IgD-negative memory B cell (primary cell): ENCODE measurements around the gene ADAMTS1. TPM values are rescaled to one million over a fixed set of nuclear protein-coding genes. Genes with fewer than 3 reads are reported as not detected.

Source experiments
- H3K27ac Mint-ChIP-seq, 3 donors: one replicate each; pipeline ENCODE4 v1.8.0; 2020 to 2022; ENCODE audit warnings: mild to moderate bottlenecking in 3 of 3, mixed read lengths in 3 of 3, moderate library complexity in 1 of 3
- H3K27me3 Mint-ChIP-seq: one replicate; pipeline ENCODE4 v1.8.0; 2021; ENCODE audit warnings: mixed read lengths
- H3K36me3 Mint-ChIP-seq: one replicate; pipeline ENCODE4 v1.8.0; 2020; ENCODE audit warnings: mild to moderate bottlenecking, mixed read lengths
- H3K4me1 Mint-ChIP-seq, 3 donors: one replicate each; pipeline ENCODE4 v1.8.0; 2020 to 2022; ENCODE audit warnings: mixed read lengths in 3 of 3, mild to moderate bottlenecking in 1 of 3
- H3K4me3 Mint-ChIP-seq, 4 donors: one replicate each; pipeline ENCODE4 v1.8.0; 2020 to 2022; ENCODE audit warnings: mild to moderate bottlenecking in 4 of 4, mixed read lengths in 4 of 4, moderate library complexity in 3 of 4
- H3K9me3 Mint-ChIP-seq, 3 donors: one replicate each; pipeline ENCODE4 v1.8.0; 2020 to 2021; ENCODE audit warnings: mixed read lengths in 3 of 3, mild to moderate bottlenecking in 1 of 3
- polyA plus RNA-seq: library from polyadenylated mRNA; unstranded; fragments of 300-500 nt; fragmentation: Illumina TruSeq; gene quantifications from one replicate; pipeline ENCODE4 v1.2.3, GENCODE V29; 2021

ADAMTS1 gene
- polyA plus RNA-seq, 1 donor from 2014 or later, result not detected

DNA sequence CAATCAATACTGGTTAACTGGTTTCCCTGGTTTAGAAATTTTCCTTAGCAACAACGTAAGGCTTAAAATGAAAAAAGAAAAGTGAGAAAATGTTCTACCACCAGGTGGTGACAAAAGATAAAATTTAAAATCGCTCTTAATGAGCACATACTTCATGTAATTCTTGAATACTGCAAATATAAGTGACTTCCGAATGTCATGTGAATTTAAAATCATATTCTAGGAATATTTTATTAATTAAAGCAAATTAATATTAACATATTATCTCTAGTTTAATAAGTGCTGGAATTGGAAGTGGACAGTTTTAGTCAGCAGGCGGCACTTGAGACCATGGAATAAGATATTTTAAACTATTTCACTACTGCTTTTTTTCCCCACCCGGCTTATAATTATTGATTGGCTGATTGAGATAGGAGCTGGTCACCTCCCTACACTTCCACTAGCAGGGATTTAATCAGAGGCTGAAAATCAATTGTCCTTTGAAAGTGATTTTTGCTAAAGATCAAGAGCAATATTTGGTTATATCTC lies 5.0 kb upstream of the ADAMTS1 start:
- peaks cover 3 to 13% (median 8%) of the 10 kb centered on the region in 3 donors for H3K4me1 Mint-ChIP-seq
- no peak overlapping the region for H3K4me3 Mint-ChIP-seq
- H3K27me3 Mint-ChIP-seq, result peaks cover 26% of the 10 kb centered on the region
- no peaks in the 10 kb centered on the region for H3K36me3 Mint-ChIP-seq
- H3K9me3 Mint-ChIP-seq, result peaks cover 0 to 2% (median 0%) of the 10 kb centered on the region in 3 donors
- H3K27ac Mint-ChIP-seq, result no peak overlapping the region

DNA sequence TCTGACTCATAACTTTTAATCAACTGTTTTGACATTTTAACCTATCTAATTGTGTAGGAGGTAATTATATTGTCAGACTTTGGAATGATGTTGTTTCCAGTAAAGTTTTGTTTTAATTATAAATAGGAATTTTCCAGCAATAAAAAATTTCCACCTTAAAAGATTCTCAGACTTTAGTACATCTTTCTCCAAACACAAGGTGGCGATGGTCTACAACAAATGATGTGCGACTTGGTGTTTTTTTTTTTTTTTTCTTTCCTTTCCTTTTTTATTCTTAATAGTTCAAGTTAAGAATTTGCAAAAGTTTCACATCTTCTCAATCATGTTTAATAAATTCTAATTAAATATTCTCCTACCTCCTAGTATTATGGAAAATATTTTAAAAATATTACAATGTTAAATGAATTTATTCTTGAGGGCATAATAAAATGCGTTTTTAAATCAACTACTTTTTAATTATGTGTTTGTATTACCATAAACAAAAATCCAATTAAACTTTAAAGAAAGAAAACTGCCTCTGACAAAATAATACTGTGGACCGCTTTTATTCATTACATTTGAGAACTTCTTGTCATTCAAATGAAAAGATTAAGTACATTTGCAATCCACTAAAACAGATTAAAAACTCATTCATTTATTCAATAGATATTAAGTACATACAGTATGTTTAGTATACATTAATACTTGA lies 4.4 kb upstream of the ADAMTS1 start:
- Mint-ChIP-seq H3K4me1 (peaks cover 3 to 13% (median 8%) of the 10 kb centered on the region in 3 donors), H3K27ac (no peak overlapping the region), H3K4me3 (no peak overlapping the region)

DNA sequence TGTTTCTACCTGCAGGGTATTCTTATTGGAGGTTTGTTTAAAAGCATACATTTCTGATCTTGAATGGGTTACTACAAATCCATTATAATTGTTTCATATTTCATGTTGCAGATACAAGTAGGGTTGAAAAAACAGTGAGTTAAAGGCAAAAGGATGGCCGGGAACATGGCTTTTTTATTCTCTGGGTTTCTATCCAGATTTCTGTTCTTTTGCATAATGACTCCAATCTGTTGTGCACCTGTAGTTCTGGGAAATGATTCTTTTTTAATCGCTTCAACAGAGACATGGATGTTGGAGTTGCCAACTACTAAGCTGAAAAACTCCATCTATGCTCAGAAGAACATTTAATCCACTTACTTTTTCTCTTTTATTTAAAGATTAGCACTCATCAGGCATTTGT lies 2.7 kb upstream of the ADAMTS1 start:
- Mint-ChIP-seq H3K27me3 (peaks cover 43% of the 10 kb centered on the region), H3K4me1 (peaks cover 8 to 23% (median 9%) of the 10 kb centered on the region in 3 donors)

More for the DNA sequence above, 4.4 kb upstream of the ADAMTS1 start:
- Mint-ChIP-seq H3K9me3 (peaks cover 0 to 2% (median 0%) of the 10 kb centered on the region in 3 donors), H3K36me3 (no peaks in the 10 kb centered on the region), H3K27me3 (peaks cover 29% of the 10 kb centered on the region)

DNA sequence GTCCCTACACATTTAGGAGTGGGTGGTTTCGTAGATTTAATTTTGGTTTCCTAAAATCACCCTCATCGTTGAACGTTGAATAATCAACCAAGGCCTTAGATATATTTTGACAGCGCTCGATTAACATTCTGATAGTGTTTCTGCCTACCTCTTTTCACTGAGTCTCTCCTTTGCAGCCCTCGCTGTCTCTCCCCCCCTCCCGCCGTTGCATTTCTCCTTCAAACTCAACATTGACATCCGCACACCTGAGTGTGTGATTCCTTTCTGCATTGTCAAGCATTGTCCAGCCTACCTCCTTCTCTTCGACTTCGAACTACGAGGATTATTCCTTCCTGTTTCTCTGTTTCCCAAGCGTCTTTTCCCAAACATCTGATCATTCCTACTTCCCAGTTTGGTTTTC lies 1.8 kb upstream of the ADAMTS1 start:
- H3K4me3 Mint-ChIP-seq, result peak overlapping the region; percentile 30 to 91 (median 74)
- H3K9me3 Mint-ChIP-seq, result peaks cover 0 to 6% (median 0%) of the 10 kb centered on the region in 3 donors
- H3K36me3 Mint-ChIP-seq, result no peaks in the 10 kb centered on the region
- H3K27me3 Mint-ChIP-seq, result peaks cover 50% of the 10 kb centered on the region
- H3K27ac Mint-ChIP-seq, result no peak overlapping the region
- peaks cover 8 to 23% (median 9%) of the 10 kb centered on the region in 3 donors for H3K4me1 Mint-ChIP-seq

More for the DNA sequence above, 2.7 kb upstream of the ADAMTS1 start:
- Mint-ChIP-seq H3K27ac (peak overlapping the region in 2 of 3 donors; percentile 34 to 68), H3K36me3 (no peaks in the 10 kb centered on the region), H3K9me3 (peaks cover 0 to 4% (median 0%) of the 10 kb centered on the region in 3 donors), H3K4me3 (no peak overlapping the region)

DNA sequence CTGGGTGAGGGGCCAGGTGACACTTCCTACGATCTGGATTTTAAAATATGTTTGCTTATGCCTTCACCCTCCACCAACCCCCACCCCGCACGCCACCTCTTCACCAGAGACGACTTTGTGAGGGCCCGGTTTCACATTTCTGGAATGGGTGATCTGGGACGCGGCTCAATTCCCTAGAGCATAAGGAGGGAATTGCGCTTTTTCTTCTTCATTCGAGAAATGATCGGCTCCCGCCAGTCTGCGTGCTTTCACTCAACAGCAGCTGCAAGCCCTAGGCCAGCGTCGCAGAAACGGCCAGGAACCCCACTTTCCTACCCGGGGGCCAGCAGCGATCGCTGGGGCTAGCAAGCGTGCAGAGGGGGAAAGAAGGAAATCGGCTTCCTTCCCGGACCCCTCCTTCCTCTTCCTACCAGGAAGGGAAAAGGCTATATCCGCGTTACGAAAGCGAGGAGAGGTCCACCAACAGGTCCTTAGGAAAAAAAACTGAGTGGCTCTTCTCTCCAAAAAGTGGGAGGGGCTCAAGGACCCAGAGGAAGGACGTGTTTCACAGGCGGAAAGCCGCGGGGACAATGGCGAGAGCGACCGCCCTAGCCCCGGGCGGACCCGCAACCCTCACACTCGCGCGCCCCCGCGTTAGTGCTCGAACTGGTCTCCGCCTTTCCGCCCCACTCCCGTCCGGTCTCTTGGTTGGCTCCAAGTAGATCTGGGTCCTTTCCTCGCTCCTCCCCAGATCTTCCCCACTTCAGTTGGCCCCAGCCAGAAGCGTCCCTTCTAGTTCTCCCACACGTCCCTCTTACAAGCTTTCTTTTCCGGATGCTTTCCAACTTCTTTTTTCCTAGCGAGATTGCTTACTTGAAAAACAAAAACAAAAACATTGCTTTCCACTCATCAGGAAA lies 1.1 kb upstream of the ADAMTS1 start:
- Mint-ChIP-seq H3K4me1 (peaks cover 8 to 23% (median 9%) of the 10 kb centered on the region in 3 donors), H3K27me3 (peaks cover 50% of the 10 kb centered on the region), H3K36me3 (no peaks in the 10 kb centered on the region), H3K4me3 (peak overlapping the region; percentile 30 to 91 (median 74)), H3K27ac (no peak overlapping the region), H3K9me3 (peaks cover 0 to 6% (median 2%) of the 10 kb centered on the region in 3 donors)

DNA sequence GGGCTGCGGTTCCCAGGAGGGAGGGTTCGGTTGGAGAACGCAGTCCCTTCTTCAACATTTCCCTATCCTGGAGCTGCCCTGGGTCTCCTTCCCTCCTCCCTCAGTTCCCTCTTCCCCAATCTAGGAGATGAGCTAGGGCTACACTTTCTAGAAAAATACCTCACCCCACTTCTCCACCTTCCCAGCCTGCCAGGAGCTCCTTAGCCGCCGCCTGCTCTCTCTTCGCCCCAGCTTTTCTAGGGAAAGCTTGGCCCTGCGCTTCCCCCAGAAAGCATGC lies 488 bp upstream of the ADAMTS1 start:
- peaks cover 8 to 23% (median 9%) of the 10 kb centered on the region in 3 donors for H3K4me1 Mint-ChIP-seq
- H3K27me3 Mint-ChIP-seq, result peaks cover 51% of the 10 kb centered on the region
- no peak overlapping the region for H3K27ac Mint-ChIP-seq
- peak overlapping the region in 3 of 4 donors; percentile 49 to 91 (median 58) for H3K4me3 Mint-ChIP-seq
- no peaks in the 10 kb centered on the region for H3K36me3 Mint-ChIP-seq
- H3K9me3 Mint-ChIP-seq, result peaks cover 0 to 6% (median 2%) of the 10 kb centered on the region in 3 donors

DNA sequence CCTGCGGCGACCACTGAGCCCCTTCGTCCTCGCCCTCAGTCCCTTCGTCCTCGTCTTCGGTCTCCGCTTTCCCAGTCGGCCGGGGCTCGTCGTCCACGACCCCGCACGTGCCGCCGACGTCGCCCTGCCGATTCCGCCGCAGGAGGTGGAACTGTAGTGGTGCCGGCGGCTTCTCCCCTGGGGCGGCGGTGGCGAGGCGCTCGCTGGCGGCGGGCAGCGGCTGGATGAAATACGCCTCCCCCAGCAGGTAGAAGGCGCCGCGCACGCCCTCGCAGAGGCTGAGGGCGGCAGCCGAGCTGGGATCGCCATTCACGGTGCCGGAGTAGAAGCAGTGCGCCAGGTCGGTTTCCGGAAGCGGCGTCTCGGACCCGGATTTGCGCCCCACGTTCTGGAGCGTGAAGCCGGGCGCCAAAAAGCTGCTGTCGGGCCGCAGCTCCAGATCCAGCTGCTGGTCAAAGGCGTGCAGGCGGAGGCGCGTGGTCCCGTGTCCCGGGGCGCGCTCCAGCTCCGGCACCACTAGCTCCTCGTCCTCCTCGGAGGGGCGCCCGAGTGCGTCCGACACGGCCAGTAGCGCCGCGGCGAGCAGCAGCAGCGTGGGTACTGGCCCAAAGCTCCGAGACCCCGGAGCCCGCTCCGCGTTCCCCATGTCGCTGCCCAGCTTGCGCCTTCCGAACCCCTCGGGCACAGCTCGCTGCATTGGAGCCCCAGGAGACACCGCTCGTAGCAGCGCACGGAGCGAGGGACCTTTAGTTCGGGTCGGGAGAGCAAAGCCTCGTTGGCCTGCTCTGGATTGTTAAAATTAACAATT lies 747 bp downstream of the ADAMTS1 start:
- H3K27me3 Mint-ChIP-seq, result peaks cover 53% of the 10 kb centered on the region
- peaks cover 0 to 6% (median 2%) of the 10 kb centered on the region in 3 donors for H3K9me3 Mint-ChIP-seq
- peaks cover 8 to 23% (median 9%) of the 10 kb centered on the region in 3 donors for H3K4me1 Mint-ChIP-seq
- H3K27ac Mint-ChIP-seq, result peak overlapping the region in 1 of 3 donors; percentile 39
- H3K36me3 Mint-ChIP-seq, result no peaks in the 10 kb centered on the region
- peak overlapping the region in 3 of 4 donors; percentile 60 to 87 (median 68) for H3K4me3 Mint-ChIP-seq

DNA sequence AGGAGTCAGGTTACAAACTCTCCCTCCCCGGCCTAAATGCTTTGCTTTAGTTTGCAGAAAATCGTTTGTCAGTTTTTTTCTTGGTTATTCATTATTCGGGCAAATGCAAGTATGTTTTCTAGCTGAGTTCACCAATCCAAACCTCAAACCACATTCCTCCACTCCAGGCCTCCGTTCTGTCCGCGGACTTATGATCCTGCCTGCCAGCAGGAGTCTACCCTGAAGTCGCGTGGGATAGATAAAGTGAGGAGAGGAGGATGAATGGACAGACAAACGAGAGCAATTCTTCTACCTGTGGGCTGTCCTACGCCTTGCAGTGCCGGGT lies 1.3 kb downstream of the ADAMTS1 start:
- Mint-ChIP-seq H3K4me1 (peaks cover 8 to 23% (median 9%) of the 10 kb centered on the region in 3 donors), H3K27ac (no peak overlapping the region), H3K27me3 (peaks cover 54% of the 10 kb centered on the region), H3K9me3 (peaks cover 0 to 6% (median 2%) of the 10 kb centered on the region in 3 donors), H3K36me3 (no peaks in the 10 kb centered on the region), H3K4me3 (peak overlapping the region; percentile 58 to 87 (median 64))

DNA sequence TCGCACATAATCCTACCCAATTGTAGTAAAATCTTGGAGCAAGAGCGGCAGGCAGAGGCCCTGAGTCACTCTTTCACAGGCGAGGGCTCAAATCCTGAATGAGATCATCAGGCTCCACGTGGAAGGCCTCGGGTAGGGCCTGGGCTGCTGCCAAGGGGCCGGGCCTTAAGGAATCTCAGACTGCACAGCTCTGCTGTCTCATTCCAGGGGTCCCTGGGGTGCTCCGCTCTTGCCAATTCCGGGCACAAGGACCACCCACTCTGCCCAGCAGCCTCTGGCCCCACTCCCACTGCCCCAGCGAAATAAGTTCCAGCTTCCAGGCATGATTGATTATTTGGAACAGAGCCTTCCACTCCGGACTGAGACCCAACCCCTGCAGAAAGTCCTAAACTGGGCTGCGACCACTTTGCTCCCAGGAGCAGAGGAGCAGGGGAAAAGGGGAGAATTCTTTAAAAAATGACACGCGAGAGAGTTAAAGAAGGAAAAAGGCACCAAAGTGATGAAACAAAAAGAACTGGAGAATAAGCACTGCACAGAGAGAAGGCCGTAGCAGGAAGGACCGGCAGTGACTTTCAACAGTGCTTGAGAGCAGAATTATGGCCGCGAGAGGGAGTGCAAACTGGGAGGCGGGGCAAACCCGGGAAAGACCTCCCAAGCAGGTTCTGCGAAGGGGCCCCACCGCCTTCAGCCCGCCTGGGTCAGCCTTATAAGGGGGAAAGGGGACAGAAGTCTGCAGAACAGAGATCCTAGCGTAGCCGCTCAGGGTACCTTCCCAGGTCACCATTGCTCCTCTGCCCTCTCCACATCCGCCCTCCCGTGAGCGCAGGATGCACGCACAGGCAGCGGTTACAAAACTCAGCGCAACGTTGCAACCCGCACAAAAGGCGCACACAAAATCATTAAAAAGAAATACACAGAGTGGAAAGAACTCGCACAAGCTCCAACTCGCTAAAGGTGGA lies 2.0 kb downstream of the ADAMTS1 start:
- Mint-ChIP-seq H3K36me3 (no peaks in the 10 kb centered on the region), H3K27me3 (peaks cover 52% of the 10 kb centered on the region), H3K9me3 (peaks cover 0 to 6% (median 2%) of the 10 kb centered on the region in 3 donors), H3K4me1 (peaks cover 8 to 23% (median 9%) of the 10 kb centered on the region in 3 donors), H3K27ac (no peak overlapping the region), H3K4me3 (peak overlapping the region; percentile 58 to 87 (median 64))

DNA sequence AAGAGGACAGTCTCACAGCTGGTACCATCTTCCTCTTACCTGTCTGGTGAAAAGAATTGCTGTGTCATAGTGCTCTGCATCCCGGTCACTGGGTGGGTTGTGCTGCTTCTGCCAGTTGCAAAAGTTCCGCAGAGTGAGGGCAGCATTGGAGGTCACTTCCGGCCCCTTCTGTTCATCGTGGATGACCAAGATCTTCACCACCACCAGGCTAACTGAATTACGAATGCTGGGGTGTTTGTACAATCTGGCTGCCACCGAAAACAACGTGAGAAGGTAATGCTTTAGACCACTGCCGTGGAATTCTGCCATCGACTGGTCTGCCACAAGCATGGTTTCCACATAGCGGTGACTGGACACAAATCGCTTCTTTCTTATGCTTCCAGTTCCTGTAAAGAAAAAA lies 2.9 kb downstream of the ADAMTS1 start:
- Mint-ChIP-seq H3K27me3 (peaks cover 52% of the 10 kb centered on the region), H3K27ac (no peak overlapping the region), H3K36me3 (no peaks in the 10 kb centered on the region), H3K9me3 (peaks cover 0 to 6% (median 2%) of the 10 kb centered on the region in 3 donors), H3K4me1 (peaks cover 8 to 23% (median 9%) of the 10 kb centered on the region in 3 donors), H3K4me3 (peak overlapping the region in 1 of 4 donors; percentile 12)

DNA sequence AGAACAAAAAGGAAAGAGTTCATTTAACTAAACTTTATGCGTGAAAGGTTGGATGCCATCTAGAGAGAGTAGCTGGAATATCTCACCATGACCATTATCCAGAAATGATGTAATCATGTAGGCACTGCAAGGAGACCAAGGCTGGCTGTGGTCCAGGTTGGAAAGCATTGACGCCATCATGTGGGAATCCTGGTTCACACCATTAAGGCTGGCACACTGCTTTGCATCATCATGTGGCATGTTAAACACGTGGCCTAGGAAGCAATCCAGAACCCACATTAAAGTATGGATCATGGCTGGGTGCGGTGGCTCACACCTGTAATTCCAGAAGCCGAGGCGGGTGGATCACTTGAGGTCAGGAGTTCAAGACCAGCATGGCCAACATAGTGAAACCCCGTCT lies 4.3 kb downstream of the ADAMTS1 start:
- Mint-ChIP-seq H3K4me1 (peaks cover 0 to 13% (median 6%) of the 10 kb centered on the region in 3 donors), H3K27me3 (peaks cover 41% of the 10 kb centered on the region), H3K27ac (no peak overlapping the region), H3K36me3 (no peaks in the 10 kb centered on the region), H3K9me3 (peaks cover 0 to 4% (median 2%) of the 10 kb centered on the region in 3 donors), H3K4me3 (no peak overlapping the region)

DNA sequence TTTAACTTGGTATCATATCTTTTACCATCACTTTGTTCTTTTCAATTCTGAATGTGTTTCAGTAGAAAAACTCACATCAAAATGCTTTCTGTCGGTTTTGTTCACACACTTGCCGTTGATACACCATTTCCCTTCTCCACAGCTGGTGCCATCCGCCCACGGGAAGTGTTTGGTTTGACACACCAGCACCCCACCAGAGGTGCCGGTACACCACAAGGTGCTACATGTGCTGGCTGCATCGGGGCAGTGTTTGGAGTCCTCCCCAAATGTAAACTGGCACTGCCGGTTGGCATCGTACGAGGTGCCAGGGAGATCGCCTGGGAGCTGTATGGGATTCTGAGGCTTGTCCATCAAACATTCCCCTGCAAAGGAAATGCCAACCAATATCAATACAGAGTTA lies 5.0 kb downstream of the ADAMTS1 start:
- Mint-ChIP-seq H3K4me1 (peaks cover 0 to 10% (median 6%) of the 10 kb centered on the region in 3 donors), H3K4me3 (peak overlapping the region in 1 of 4 donors; percentile 65), H3K27me3 (peaks cover 35% of the 10 kb centered on the region), H3K9me3 (peaks cover 0 to 4% (median 2%) of the 10 kb centered on the region in 3 donors), H3K27ac (no peak overlapping the region), H3K36me3 (no peaks in the 10 kb centered on the region)

DNA sequence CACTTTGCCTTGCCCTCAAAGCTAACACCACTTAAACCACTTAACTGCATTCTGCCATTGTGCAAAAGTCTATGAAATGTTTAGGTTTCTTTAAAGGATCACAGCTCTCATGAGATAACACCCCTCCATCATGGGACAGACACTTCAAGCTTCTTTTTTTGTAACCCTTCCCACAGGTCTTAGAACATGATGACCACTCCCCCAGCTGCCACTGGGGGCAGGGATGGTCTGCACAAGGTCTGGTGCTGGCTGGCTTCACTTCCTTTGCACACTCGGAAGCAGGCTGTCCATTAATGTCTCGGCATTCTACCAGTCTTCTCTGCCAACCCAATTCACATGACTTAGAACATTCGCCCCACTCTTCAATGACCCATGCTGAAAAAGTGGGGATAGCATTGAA lies 7.7 kb downstream of the ADAMTS1 start:
- Mint-ChIP-seq H3K4me1 (peaks cover 0 to 2% (median 0%) of the 10 kb centered on the region in 3 donors), H3K4me3 (no peak overlapping the region), H3K27ac (no peak overlapping the region), H3K9me3 (peaks cover 0 to 4% (median 2%) of the 10 kb centered on the region in 3 donors), H3K36me3 (no peaks in the 10 kb centered on the region), H3K27me3 (peaks cover 11% of the 10 kb centered on the region)
